ENCODE results near the gene SDS.

- TF ChIP-seq CTCF (IDR thresholded peaks at IDR 0.05) = no peak
- TF ChIP-seq EZH2 (IDR thresholded peaks at IDR 0.05; ENCODE audit: borderline replicate concordance, insufficient read depth, low read depth, low read length, poor library complexity, severe bottlenecking) = no peak
These were observed 6.7 kb downstream of the SDS start for GRCh38 chr12:113396828-113397496.

Measured in B cell (primary cell).